NT2/D1 (cell line): ENCODE results near the gene NOSIP.

Experiments used
- YY1 ChIP-seq: IDR thresholded peaks from 2 replicates; pipeline ENCODE4 v1.6.1; 2011; ENCODE audit not compliant: insufficient read length, insufficient read depth
- ZNF274 ChIP-seq: IDR thresholded peaks from 2 replicates; pipeline ENCODE4 v1.6.1; 2011; ENCODE audit warnings: mild to moderate bottlenecking, low read depth, low read length

GRCh38 chr19:49595819-49596404 is 15.6 kb upstream of the NOSIP start:
- TF ChIP-seq YY1 (no peak), ZNF274 (no peak)
